Fibroblast of skin of left quadriceps (primary cell): ENCODE measurements around the gene NEK10.
"Not testable (repeated sequence)": the region's sequence is repeated elsewhere in the genome, so short reads cannot be mapped to it uniquely, and the experiment has no call there.

ENCODE experiments used
- DNase-seq, 2 experiments: peaks; one replicate each; pipeline ENCODE4 v3.0.0-alpha.2; 2013; ENCODE audit warnings: low read depth in 2 of 2

Gene NEK10

GRCh38 chr3:27317096-27317495, 52.1 kb downstream of the NEK10 start:
- no peak for DNase-seq

- no peak for DNase-seq
These were observed 54.2 kb downstream of the NEK10 start for GRCh38 chr3:27315003-27315402.

GRCh38 chr3:27312044-27312668, 57.0 kb downstream of the NEK10 start:
- peak; percentile 48 to 56 for DNase-seq

GRCh38 chr3:27311400-27311799, 57.8 kb downstream of the NEK10 start:
- peak; percentile 75 to 76 for DNase-seq

GRCh38 chr3:27310688-27311087, 58.5 kb downstream of the NEK10 start:
- DNase-seq, result no peak

GRCh38 chr3:27307566-27307965, 61.6 kb downstream of the NEK10 start:
- no peak for DNase-seq

GRCh38 chr3:27302891-27303290, 66.3 kb downstream of the NEK10 start:
- DNase-seq, result no peak

GRCh38 chr3:27298981-27299380, 70.2 kb downstream of the NEK10 start:
- DNase-seq, result not testable (repeated sequence)

GRCh38 chr3:27293939-27294338, 75.2 kb downstream of the NEK10 start:
- DNase-seq, result no peak

GRCh38 chr3:27290760-27291159, 78.4 kb downstream of the NEK10 start:
- DNase-seq, result no peak

- DNase-seq, result no peak
These were observed 79.3 kb downstream of the NEK10 start for GRCh38 chr3:27289769-27290413.

- no peak for DNase-seq
These were observed 82.1 kb downstream of the NEK10 start for GRCh38 chr3:27287052-27287451.

GRCh38 chr3:27286467-27286866, 82.7 kb downstream of the NEK10 start:
- not testable (repeated sequence) for DNase-seq

- no peak for DNase-seq
These were observed 83.5 kb downstream of the NEK10 start for GRCh38 chr3:27285668-27286067.

GRCh38 chr3:27281671-27282150, 87.5 kb downstream of the NEK10 start:
- DNase-seq, result no peak

GRCh38 chr3:27279123-27279522, 90.1 kb downstream of the NEK10 start:
- no peak for DNase-seq

GRCh38 chr3:27278383-27279055, 90.7 kb downstream of the NEK10 start:
- DNase-seq, result no peak

GRCh38 chr3:27275441-27275990, 93.7 kb downstream of the NEK10 start:
- no peak for DNase-seq

- DNase-seq, result no peak
These were observed 97.3 kb downstream of the NEK10 start for GRCh38 chr3:27271890-27272289.

- DNase-seq, result no peak
These were observed 114.3 kb downstream of the NEK10 start for GRCh38 chr3:27254896-27255295.

GRCh38 chr3:27253831-27254230, 115.4 kb downstream of the NEK10 start:
- peak; percentile 7 to 11 for DNase-seq

GRCh38 chr3:27253391-27253790, 115.8 kb downstream of the NEK10 start:
- DNase-seq, result no peak

- DNase-seq, result no peak
These were observed 116.5 kb downstream of the NEK10 start for GRCh38 chr3:27252646-27253045.
